ENCODE results near the gene TUBGCP6. TPM values are rescaled to one million over a fixed set of nuclear protein-coding genes. Genes with fewer than 3 reads are reported as not detected.

Gene TUBGCP6
- total and polyA plus RNA-seq, 10 of the 15 experiments (the other 5 are each of a cell fraction or from before 2014, with no cell fraction given) = 0.74 to 41.4 (median 19.4) TPM

GRCh38 chr22:50282361-50283155 lies 37.7 kb upstream of the TUBGCP6 start:
- POLR2A ChIA-PET = no interaction called here

More at GRCh38 chr22:50282361-50283155, 37.7 kb upstream of the TUBGCP6 start:
- TF ChIP-seq RFX5 (IDR thresholded peaks at IDR 0.05; ENCODE audit: low read depth, low read length) (no peak), ZNF384 (IDR thresholded peaks at IDR 0.05; ENCODE audit: borderline replicate concordance, low read depth, low read length) (no peak), ZBTB11 (CRISPR knock-in tag; IDR thresholded peaks at IDR 0.05) (no peak), SP1 (IDR thresholded peaks at IDR 0.05; ENCODE audit: low read depth, low read length) (no peak), ZBTB40 (IDR thresholded peaks at IDR 0.05; ENCODE audit: borderline replicate concordance) (no peak), IRF4 (IDR thresholded peaks at IDR 0.05; ENCODE audit: low read depth, low read length) (no peak), SMC3 (IDR thresholded peaks at IDR 0.05; ENCODE audit: borderline replicate concordance, low read length) (no peak), SUZ12 (IDR thresholded peaks at IDR 0.05; ENCODE audit: unreplicated experiment) (no peak), MTA2 (IDR thresholded peaks at IDR 0.05; ENCODE audit: low read depth) (no peak)
- Histone ChIP-seq H3K27ac (ENCODE audit: control insufficient read depth, insufficient read depth) (no peak overlapping the region), H3K9me3 (replicated peaks; ENCODE audit: control insufficient read depth, insufficient read depth, low read length) (no peaks in the 10 kb centered on the region), H3K4me1 (ENCODE audit: control insufficient read depth, insufficient read depth, low read length) (no peaks in the 10 kb centered on the region), H3K36me3 (ENCODE audit: control insufficient read depth in 2 of 2, insufficient read depth in 2 of 2, low read length in 1 of 2) (peaks cover 0 to 51% of the 10 kb centered on the region in 2 experiments; a peak in 3 of 4 replicates), H3K4me2 (ENCODE audit: control insufficient read depth, insufficient read depth) (no peak overlapping the region), H3K79me2 (ENCODE audit: control insufficient read depth, insufficient read depth, low read length) (no peaks in the 10 kb centered on the region), H3K27me3 (replicated peaks in 1 of 2; ENCODE audit: control insufficient read depth in 2 of 2, insufficient read depth in 2 of 2, low read length in 1 of 2) (no peaks in the 10 kb centered on the region), H2AFZ (ENCODE audit: control insufficient read depth, low read depth, low read length) (no peak overlapping the region), H4K20me1 (ENCODE audit: control insufficient read depth, insufficient read depth) (no peaks in the 10 kb centered on the region), H3K4me3 (no peak overlapping the region), H3K9ac (ENCODE audit: control insufficient read depth, insufficient read depth, low read length) (no peak overlapping the region)
- ATAC-seq (no peak), FAIRE-seq (no peak), DNase-seq (ENCODE audit: low read depth, low spot score) (no peak)
- RAD21 ChIA-PET (ENCODE audit: unreplicated experiment) = no interaction called here
- 92% methylated on average over 41 of the region's 45 CpGs for WGBS (ENCODE audit: insufficient coverage, insufficient replicate concordance, low lambda C conversion rate, missing lambda C conversion rate)
- BruUV-seq (replicated peaks) = no TSS peak
- CTCF ChIA-PET = no interaction called here
- SMC1A ChIA-PET (ENCODE audit: uncharacterized antibody, unreplicated experiment) = no interaction called here
- intact Hi-C loops (cut with micrococcal nuclease; ENCODE audit: unreplicated experiment) (no loop called here), in situ Hi-C loops (cut with MboI) (no loop called here)
